AG10803 (cell line): ENCODE data around the gene DDX51.
"Not testable (repeated sequence)": the region's sequence is repeated elsewhere in the genome, so short reads cannot be mapped to it uniquely, and the experiment has no call there.

ENCODE experiments used
- DNase-seq: peaks from one replicate; pipeline ENCODE4 v3.0.0; 2010; ENCODE audit warnings: low read depth
- H3K4me3 ChIP-seq: 2 replicates; pipeline ENCODE4 v1.5.1; 2011; ENCODE audit warnings: mild to moderate bottlenecking, low read length, control low read depth
- CTCF ChIP-seq: conservative IDR thresholded peaks from 2 replicates; pipeline ENCODE4 v1.5.1; 2011; ENCODE audit warnings: mild to moderate bottlenecking, low read length, control low read depth, inconsistent platforms

DDX51 gene

GRCh38 chr12:132140918-132141841, 2.9 kb downstream of the DDX51 start:
- no peak for TF ChIP-seq CTCF
- no peak for DNase-seq
- no peak overlapping the region for H3K4me3 ChIP-seq

GRCh38 chr12:132140501-132140900, 3.6 kb downstream of the DDX51 start:
- no peak for TF ChIP-seq CTCF
- DNase-seq = no peak
- H3K4me3 ChIP-seq = no peak overlapping the region

DNA sequence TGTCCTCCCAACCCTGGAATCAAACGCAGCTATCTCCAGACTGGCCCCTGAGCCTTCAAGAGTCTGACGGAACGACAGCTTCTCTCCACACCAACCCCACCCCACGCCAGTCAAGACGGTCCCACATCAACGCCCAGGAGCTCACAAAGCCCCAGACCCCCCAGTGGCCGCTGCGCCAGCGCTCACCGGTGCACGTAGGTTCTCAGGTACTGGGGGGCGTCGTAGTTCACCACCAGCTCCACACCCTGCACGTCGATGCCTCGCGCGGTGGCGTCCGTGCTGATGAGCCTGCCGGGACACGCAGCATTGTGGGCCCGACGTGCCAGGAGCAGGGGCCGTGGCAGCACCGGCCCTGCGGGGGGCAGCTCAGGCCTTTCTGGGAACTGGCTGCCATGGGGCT, 4.2 kb downstream of the DDX51 start:
- TF ChIP-seq CTCF = no peak
- DNase-seq = no peak
- H3K4me3 ChIP-seq = no peak overlapping the region

- no peak for TF ChIP-seq CTCF
- no peak overlapping the region for H3K4me3 ChIP-seq
- no peak for DNase-seq
Observed at GRCh38 chr12:132138941-132139871, 4.9 kb downstream of the DDX51 start.

DNA sequence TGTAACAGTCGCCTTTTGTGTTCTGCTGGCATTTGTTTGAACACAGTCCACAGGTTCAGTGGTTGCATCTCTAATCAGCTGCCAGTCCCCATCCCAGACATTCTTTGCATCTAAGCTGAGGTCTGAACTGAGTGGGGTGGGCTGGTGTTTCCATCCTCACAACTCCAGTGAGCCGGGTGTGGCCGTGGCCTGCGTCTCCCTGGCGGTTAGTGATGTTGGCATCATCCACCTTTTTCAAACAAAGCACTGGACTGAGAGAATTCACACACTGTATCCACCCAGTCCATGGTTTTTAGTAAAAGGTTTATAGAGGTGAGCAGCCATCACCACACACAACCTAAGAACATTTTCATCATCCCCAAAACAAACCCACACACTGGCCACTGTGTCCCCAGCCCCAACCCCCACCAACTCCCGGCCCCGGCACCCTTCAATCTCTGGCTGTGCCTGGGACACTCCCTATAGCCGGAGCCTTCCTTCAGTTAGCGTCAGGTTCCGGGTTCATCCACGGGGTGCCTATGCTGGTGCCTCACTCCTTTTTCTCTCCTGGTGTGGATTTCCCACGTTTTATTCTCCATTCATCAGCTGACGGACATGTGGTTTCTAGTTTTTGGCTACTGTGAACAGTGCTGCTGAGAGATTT, 6.5 kb downstream of the DDX51 start:
- no peak for DNase-seq
- no peak for TF ChIP-seq CTCF
- H3K4me3 ChIP-seq = no peak overlapping the region

- DNase-seq, H3K4me3 ChIP-seq: not testable (repeated sequence)
Observed at GRCh38 chr12:132136226-132136625, 7.9 kb downstream of the DDX51 start.

GRCh38 chr12:132134653-132135183, 9.4 kb downstream of the DDX51 start:
- not testable (repeated sequence) for DNase-seq, H3K4me3 ChIP-seq
